ENCODE measurements around the gene C5orf63. TPM values are rescaled to one million over a fixed set of nuclear protein-coding genes. Genes with fewer than 3 reads are reported as not detected.

C5orf63 gene
- total and polyA plus RNA-seq, 9 of the 15 experiments (the other 6 are each of a cell fraction or from before 2014, with no cell fraction given) = 1.8 to 24.6 (median 6.2) TPM

GRCh38 chr5:127027539-127027938, 45.8 kb downstream of the C5orf63 start:
- H3K27me3 ChIP-seq (ENCODE audit: control insufficient read depth in 2 of 2, insufficient read depth in 2 of 2, low read length in 2 of 2) = no peaks in the 10 kb centered on the region
- H3K4me3 ChIP-seq = no peak overlapping the region
- peaks cover 21% of the 10 kb centered on the region for H4K20me1 ChIP-seq (replicated peaks; ENCODE audit: control insufficient read depth, insufficient read depth, low read length)
- no peak overlapping the region for H3K9ac ChIP-seq (ENCODE audit: insufficient read depth in 1 of 2, low read depth in 2 of 2, low read length in 2 of 2)
- H3K27ac ChIP-seq (ENCODE audit: extremely low read depth, low read depth, low read length) = no peak overlapping the region
- intact Hi-C loops (cut with micrococcal nuclease) (loop anchor here (5.0 kb wide), 1 partner anchor 180 kb away; no protein-coding TSS in a partner anchor), in situ Hi-C loops (cut with MboI) (no loop called here)
- no TSS peak for BruUV-seq (replicated peaks)
- no peak overlapping the region for H2AFZ ChIP-seq (ENCODE audit: low read depth, low read length)
- FAIRE-seq (no peak), DNase-seq (ENCODE audit: extremely low read depth in 1 of 4, low spot score in 3 of 4) (no peak), ATAC-seq (no peak)
- peak overlapping the region; percentile 46 for H3K4me2 ChIP-seq (ENCODE audit: insufficient read depth, low read length)
- H3K36me3 ChIP-seq (ENCODE audit: control insufficient read depth, insufficient read depth, low read length) = no peaks in the 10 kb centered on the region; the same call in 2 of the 3 replicates
- H3K79me2 ChIP-seq (ENCODE audit: control insufficient read depth, insufficient read depth, low read length) = peaks cover 86% of the 10 kb centered on the region
- ChIA-PET POLR2A (interaction anchor here (0.5 to 2.1 kb wide), 8 partner anchors 7 to 374 kb away, joined by 3 to 8 read pairs (median 3); no protein-coding TSS in a partner anchor), CTCF (ENCODE audit: low intra/inter-chr PET ratio) (no interaction called here)
- no peak for TF ChIP-seq ZNF41 (CRISPR knock-in tag; conservative IDR thresholded peaks at IDR 0.05)
- no peak for TF ChIP-seq CBX1 (IDR thresholded peaks at IDR 0.05; ENCODE audit: low read depth)
- TF ChIP-seq SMAD4 (CRISPR knock-in tag; conservative IDR thresholded peaks at IDR 0.05) = no peak
- H3K9me1 ChIP-seq (ENCODE audit: control insufficient read depth, insufficient read depth, low read length) = no peaks in the 10 kb centered on the region
- no peaks in the 10 kb centered on the region for H3K9me3 ChIP-seq (replicated peaks; ENCODE audit: control insufficient read depth, insufficient read depth, low read depth, low read length)
- WGBS (ENCODE audit: insufficient coverage, low coverage, missing lambda C conversion rate) = 86% methylated on average over 1 of the region's 1 CpG
- H3K4me1 ChIP-seq (replicated peaks in 1 of 2; ENCODE audit: control insufficient read depth in 2 of 2, insufficient read depth in 2 of 2, low read length in 2 of 2) = peaks cover 29 to 40% of the 10 kb centered on the region in 2 experiments

DNA sequence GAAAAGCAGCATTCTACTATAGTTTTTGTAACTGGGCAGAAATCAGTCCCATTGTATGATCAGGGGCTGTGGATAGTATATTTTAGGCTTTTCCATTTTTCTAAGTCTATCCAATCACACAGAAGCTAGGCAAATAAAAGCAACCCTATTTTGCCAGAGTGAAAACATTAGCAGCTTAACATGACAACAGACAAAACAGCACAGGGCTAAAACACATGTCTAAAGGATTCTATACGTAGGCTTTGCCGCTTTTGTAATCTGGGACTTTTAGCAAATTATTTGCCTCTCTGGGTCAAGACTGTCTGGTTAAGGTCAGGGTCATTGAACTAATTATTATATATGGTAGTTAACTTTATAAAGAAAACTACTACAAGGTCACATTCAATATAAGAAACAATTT, 47.1 kb downstream of the C5orf63 start:
- H3K9me3 ChIP-seq (replicated peaks; ENCODE audit: control insufficient read depth, insufficient read depth, low read depth, low read length) = no peaks in the 10 kb centered on the region
- no peak overlapping the region for H3K4me3 ChIP-seq
- BruUV-seq (replicated peaks) = no TSS peak
- H3K36me3 ChIP-seq (ENCODE audit: control insufficient read depth, insufficient read depth, low read length) = no peaks in the 10 kb centered on the region; the same call in 2 of the 3 replicates
- H3K27me3 ChIP-seq (ENCODE audit: control insufficient read depth in 2 of 2, insufficient read depth in 2 of 2, low read length in 2 of 2) = no peaks in the 10 kb centered on the region
- ATAC-seq (no peak), DNase-seq (ENCODE audit: extremely low read depth in 1 of 4, low spot score in 3 of 4) (no peak), FAIRE-seq (no peak)
- H3K9ac ChIP-seq (ENCODE audit: insufficient read depth in 1 of 2, low read depth in 2 of 2, low read length in 2 of 2) = no peak overlapping the region
- no peak overlapping the region for H3K27ac ChIP-seq (ENCODE audit: extremely low read depth, low read depth, low read length)
- peaks cover 23 to 31% of the 10 kb centered on the region in 2 experiments for H3K4me1 ChIP-seq (replicated peaks in 1 of 2; ENCODE audit: control insufficient read depth in 2 of 2, insufficient read depth in 2 of 2, low read length in 2 of 2)
- 84% methylated on average over 2 of the region's 2 CpGs for WGBS (ENCODE audit: insufficient coverage, low coverage, missing lambda C conversion rate)
- no peak overlapping the region for H3K4me2 ChIP-seq (ENCODE audit: insufficient read depth, low read length)
- peaks cover 21% of the 10 kb centered on the region for H4K20me1 ChIP-seq (replicated peaks; ENCODE audit: control insufficient read depth, insufficient read depth, low read length)
- ChIA-PET POLR2A (interaction anchor here (1.2 to 1.3 kb wide), 4 partner anchors 26 to 100 kb away, joined by 3 to 4 read pairs (median 4); no protein-coding TSS in a partner anchor), CTCF (ENCODE audit: low intra/inter-chr PET ratio) (no interaction called here)
- no peaks in the 10 kb centered on the region for H3K9me1 ChIP-seq (ENCODE audit: control insufficient read depth, insufficient read depth, low read length)
- H3K79me2 ChIP-seq (ENCODE audit: control insufficient read depth, insufficient read depth, low read length) = peaks cover 90% of the 10 kb centered on the region
- no peak overlapping the region for H2AFZ ChIP-seq (ENCODE audit: low read depth, low read length)
- intact Hi-C loops (cut with micrococcal nuclease) = loop anchor here (5.0 kb wide), 1 partner anchor 179 kb away; no protein-coding TSS in a partner anchor
- in situ Hi-C loops (cut with MboI) = no loop called here
- no peak for TF ChIP-seq NR0B1 (IDR thresholded peaks at IDR 0.05; ENCODE audit: partially characterized antibody)
- TF ChIP-seq, protein P1, sequence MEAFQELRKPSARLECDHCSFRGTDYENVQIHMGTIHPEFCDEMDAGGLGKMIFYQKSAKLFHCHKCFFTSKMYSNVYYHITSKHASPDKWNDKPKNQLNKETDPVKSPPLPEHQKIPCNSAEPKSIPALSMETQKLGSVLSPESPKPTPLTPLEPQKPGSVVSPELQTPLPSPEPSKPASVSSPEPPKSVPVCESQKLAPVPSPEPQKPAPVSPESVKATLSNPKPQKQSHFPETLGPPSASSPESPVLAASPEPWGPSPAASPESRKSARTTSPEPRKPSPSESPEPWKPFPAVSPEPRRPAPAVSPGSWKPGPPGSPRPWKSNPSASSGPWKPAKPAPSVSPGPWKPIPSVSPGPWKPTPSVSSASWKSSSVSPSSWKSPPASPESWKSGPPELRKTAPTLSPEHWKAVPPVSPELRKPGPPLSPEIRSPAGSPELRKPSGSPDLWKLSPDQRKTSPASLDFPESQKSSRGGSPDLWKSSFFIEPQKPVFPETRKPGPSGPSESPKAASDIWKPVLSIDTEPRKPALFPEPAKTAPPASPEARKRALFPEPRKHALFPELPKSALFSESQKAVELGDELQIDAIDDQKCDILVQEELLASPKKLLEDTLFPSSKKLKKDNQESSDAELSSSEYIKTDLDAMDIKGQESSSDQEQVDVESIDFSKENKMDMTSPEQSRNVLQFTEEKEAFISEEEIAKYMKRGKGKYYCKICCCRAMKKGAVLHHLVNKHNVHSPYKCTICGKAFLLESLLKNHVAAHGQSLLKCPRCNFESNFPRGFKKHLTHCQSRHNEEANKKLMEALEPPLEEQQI (IDR thresholded peaks at IDR 0.05) = no peak
- no peak for TF ChIP-seq HDAC8 (tag; IDR thresholded peaks at IDR 0.05)
- no peak for TF ChIP-seq ZNF445 (CRISPR knock-in tag; IDR thresholded peaks at IDR 0.05; ENCODE audit: low read depth)
- TF ChIP-seq SLC30A9 (CRISPR knock-in tag; IDR thresholded peaks at IDR 0.05) = no peak
- TF ChIP-seq ZNF165 (CRISPR knock-in tag; IDR thresholded peaks at IDR 0.05; ENCODE audit: borderline replicate concordance) = no peak
- TF ChIP-seq MEIS2 (IDR thresholded peaks at IDR 0.05; ENCODE audit: partially characterized antibody) = no peak
- TF ChIP-seq SMC3 (conservative IDR thresholded peaks at IDR 0.05; ENCODE audit: insufficient read depth, low read depth, low read length) = no peak
- no peak for TF ChIP-seq ERF (CRISPR knock-in tag; IDR thresholded peaks at IDR 0.05)
- TF ChIP-seq RAD51 (IDR thresholded peaks at IDR 0.05; ENCODE audit: borderline replicate concordance, low read depth) = no peak
- no peak for TF ChIP-seq KLF10 (CRISPR knock-in tag; IDR thresholded peaks at IDR 0.05)
